Left renal cortex interstitium (tissue), 4 donors: Measurements from ENCODE around the gene GPRC5B. TPM values are rescaled to one million over a fixed set of nuclear protein-coding genes. Genes with fewer than 3 reads are reported as not detected.

Experiments
- DNase-seq, 4 donors: peaks; one replicate each; pipeline ENCODE4 v3.0.0-alpha.2; 2013; ENCODE audit warnings: low read depth in 4 of 4, low spot score in 2 of 4, missing footprints in 1 of 4
- polyA plus RNA-seq, 4 donors: library from polyadenylated mRNA; unstranded; fragments of 120-200 nt; gene quantifications; one replicate each; pipeline ENCODE4 v1.2.1, GENCODE V29; 2013; ENCODE audit not compliant: insufficient read length in 4 of 4

The GPRC5B gene
- polyA plus RNA-seq, 4 donors: 93.4 to 125 (median 122) TPM

DNA sequence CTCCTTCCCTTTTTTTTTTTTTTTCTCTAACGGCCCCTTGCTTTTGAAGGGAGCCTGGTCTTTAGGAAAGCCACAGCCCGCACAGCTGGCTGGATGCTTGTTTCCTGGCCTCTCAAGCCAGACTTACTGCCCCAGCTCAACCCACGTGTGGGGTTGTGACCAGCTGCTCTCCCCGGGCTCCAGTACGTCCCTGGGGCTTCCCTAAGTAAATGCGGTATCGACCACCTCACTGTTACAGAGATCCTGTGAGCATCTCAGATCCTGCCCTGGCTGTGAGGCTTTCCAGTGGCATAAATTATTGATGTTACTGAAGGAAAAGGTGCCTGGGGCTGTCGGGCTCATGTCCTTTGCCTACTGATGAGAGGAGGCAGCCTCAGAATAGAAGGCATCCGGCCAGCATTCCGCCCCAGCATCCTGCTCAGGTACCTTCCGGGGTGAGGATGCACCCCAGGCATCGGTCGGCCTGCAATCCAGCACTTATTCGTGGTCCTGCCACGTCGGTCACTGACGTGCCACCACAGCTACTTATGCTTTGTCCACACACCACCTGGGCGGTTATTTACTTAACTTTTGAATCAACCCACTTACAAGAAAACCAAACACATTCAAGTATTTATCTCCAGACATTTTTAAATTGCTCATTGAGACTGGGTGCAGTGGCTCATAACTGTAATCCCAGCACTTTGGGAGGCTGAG, 9.6 kb downstream of the GPRC5B start:
- no peak for DNase-seq

DNA sequence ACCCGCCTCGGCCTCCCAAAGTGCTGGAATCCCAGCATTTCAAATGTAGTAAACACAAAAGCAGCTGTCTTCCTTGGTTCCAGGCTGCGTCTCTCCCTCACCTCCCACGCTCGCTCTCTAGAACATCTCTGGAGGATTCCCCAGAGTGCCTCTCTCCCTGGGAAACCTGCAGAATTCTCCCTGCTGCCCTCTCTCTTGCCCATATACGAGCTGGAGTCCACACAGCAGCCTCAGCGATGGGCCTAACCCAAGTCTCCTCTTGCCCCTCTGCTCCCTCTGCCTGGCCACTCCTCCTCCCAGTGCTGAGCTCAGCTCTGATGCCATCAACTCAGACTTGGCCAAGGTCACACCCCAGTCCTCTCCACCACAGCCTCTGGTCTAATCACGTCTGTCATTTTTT, 10.6 kb downstream of the GPRC5B start:
- no peak for DNase-seq

DNA sequence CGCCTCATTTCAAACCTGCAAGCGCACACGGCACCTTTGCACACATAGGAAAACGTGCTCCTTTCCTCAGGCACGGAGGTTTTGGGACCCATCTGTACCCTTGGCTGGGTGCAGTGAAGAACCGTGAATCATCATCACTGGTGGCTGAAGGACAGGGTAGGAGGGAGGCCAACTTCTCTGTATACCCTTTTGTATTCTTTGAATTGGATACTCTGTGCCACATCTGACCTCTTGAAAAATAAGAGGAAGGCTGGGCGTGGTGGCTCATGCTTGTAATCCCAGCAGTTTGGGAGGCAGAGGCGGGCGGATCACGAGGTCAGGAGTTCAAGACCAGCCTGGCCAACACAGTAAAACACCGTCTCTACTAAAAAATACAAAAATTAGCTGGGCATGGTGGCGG, 11.7 kb downstream of the GPRC5B start:
- no peak for DNase-seq

DNA sequence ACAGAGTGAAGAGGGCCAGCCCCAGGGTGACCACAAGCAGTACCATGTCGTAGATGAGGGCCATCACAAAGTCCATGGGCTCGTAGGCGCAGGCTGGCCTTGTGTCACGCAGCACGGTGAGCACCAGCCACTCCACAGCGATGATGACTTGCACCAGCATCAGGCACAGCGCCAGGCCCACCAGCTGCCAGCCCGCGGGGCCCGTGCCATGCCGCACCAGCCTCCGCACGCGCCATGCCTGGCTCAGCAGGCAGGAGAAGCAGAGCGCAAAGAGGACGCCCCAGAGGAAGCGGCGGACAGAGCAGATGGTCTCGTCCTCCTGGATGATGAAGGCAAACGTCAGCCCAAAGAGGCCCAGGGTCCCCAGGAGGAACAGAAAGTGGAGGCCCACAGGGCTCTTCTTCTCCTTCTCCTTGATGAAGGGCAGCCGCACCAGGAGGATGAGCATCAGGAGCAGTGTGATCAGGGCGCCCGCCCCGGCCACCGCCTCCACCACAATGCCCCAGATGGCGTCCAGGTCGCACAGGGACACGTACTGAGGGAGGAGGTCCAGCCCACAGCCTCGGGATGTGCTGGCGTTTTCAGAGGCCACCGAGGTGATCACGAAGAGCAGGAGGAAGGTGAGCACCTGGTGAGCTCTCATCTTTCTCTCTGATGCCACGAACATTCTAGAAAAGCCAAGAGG, 12.3 kb downstream of the GPRC5B start:
- DNase-seq: no peak

DNA sequence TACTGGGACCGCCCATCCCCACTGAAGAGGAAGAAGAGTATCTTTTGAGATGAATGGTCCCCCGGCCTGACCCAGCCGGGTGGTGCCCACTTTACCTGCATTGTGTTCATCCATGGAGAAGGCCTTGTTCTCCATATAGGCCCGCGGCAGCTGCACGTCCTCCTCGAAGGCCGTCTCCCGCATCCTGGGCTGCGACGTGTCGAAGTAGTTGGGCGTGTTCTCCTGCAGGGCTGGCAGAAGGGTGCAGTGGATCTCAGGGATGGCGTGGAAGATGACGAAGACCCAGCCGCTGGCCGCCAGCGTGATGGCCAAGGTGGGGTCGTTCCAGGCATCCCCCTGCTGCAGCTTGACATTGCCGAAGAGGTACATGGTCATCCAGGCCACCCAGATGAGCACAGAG, 12.9 kb downstream of the GPRC5B start:
- DNase-seq: no peak

DNA sequence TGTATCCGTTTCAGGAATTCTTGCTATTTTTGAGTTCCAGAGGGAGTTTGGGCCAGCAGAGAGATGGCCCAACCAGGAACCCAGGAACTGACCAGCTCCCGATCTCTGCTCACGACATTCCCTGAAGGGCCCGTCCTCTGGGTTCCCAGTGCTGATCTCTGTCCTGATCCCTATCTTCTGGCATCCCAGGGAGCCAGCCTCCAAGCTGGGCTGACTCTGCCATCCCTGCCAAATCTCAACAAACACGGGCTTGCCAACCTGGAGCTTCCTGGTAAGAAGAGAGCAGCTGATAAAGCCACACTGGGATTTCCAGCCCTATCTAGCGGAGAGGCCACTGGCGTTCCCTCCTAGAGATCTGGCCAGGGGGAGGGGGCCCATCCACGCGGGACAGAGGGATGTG, 16.2 kb downstream of the GPRC5B start:
- DNase-seq: no peak

DNA sequence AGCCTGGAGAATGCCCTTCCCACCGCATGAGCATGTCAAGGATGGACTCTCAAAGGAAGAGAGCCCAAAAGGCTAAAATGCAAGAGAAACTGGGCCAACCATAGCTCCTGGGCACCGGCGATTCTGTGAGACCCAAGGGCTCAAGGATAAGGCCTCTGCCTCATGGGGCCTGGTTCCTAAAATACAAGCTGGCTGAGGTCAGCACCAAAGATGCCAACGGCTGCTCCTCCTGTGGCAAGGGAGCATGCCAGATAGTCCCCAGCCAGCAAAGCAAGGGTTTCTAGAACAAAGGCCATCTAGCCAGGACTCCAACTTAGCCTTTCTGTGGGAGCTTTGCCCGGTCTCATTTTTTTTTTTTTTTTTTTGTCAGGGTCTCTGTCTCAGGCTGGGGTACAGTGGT, 20.1 kb downstream of the GPRC5B start:
- DNase-seq: no peak

DNA sequence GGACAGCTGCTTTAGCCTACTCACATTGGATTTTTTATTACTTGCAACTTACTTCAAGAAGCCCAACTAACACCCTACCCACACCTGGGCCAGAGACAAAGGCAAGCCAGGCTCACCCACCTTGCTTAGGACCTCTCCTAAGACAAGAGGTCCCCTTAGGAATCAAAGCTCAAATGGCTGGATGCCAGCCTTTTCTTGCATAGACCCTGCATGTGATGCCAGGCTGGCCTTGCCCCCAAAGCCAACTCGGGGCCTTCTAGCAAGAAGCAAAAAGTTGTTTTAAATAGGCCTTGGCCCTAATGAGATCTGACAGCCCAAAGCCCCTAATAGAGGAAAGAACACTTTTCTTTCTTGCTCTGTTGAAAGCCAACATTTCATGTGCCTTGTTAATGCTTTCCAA, 20.7 kb downstream of the GPRC5B start:
- DNase-seq: no peak

DNA sequence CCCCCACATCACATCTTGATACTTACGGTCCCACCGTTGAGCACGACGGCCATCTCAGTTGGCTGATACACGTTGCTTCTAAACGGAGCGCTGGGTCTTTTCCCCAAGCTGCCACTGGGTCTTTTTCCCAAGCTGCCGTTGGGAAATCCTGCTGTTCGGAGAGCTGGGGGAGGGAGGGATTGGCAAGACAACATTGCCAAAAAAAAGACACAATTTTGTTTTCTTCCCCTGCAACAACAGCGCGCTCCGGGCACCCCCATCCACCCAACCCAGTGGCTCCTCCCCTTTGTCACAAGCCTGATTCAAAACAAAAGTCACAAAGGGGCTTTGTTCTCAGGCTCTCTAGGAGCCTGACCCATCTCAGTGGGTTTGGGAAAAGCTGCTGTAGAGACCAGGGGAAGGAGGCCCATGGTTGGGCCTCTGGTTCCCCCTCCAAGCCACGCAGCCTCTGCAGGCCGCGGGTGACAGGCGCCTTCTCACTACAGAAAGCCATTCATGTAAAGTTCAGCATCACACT, 22.8 kb downstream of the GPRC5B start:
- no peak for DNase-seq

DNA sequence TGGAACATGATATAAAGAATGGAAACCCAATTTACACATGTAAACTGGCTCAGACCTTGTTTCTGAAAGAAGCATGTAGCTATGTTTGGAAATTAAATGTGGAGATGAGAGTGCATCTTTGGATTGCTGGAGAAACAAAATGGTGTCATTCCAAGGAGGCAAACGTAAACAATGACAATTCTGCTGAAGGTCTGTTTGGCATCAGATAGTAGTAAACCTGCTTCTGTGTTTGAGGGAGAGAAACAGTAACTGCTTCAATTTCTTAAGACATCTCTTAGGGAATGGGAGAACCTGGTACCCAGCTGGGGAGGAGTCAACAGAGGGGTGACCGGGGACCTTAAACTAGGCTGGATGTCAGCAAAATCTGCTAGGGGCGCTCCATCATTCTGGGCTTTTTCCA, 23.5 kb downstream of the GPRC5B start:
- DNase-seq: no peak

DNA sequence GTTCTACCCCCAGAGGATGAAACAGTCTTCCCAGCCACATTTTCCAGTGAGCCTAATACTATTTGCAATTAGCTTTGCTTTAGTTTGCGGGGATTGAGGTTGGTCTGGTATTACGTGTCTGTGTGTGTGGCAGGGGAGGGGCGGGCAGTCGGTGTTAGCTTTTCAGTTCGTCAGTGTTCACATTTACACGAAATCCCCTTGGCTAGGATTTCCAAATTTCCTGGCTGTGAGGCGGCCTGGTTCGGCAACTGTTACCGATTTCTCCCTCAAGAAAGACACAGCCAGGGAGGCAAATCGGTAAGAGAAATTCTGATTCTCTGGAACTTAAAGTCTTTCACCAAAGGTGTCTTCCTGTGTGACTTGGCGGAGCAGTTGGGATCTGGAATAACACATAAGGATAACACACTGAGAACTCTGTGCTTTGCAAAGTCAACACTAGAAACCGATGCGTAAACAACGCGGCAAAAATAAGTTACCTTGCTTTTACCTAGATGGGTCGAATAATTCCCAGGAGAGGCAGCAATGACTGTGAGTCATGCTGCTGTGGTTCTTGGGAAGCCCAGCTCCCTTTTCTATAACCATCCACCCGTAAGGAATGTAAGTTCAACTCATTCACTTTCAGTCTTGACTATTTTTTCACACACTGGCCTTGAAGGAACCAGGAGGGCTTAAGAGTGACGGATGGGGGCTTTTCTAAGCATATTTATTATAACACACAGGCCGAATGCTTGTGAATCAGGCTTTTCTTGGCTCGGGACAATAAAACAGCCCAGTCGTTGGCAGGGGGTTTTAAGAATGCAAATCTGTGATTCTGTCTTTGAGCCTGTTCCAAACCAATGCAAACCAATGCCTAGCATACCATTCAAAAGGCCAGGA, 24.2 kb downstream of the GPRC5B start:
- DNase-seq: no peak

DNA sequence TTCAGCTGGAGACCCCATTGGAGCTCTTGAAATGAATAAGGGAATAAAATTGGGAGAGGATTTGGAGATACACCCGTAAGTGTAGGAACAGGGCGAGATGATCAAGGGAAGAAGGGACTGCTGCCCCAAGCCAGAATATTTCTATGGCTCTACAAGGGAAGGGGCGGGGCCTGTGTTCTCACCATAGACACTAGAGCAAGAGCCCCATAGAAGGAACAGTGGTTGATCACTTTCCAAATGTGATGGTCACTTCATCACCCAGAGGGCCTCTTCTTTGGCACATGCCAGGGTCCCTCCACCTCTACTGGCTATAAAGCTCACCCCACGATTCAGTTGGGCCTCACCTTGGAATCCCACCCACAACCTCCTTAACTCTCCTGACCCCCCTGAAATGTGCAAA, 25.0 kb downstream of the GPRC5B start:
- no peak for DNase-seq

DNA sequence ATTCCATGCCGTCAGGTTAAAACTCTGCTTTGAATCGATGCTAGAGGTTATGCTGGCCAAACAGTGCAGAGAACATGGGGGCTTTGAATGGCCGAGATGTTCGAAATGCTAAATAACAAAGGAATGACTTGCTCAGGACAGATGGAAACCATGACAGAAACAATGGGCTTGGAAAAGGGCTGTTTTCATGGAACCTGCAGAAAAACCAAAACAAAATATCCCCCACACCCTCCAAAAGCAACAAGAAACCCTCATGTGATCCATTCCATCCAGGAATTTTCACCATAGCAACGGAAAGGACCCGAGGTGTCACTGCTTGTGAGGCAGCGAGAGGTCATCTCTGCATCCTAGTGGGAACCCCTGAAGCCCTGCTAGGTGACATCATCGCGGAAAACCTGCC, 25.5 kb downstream of the GPRC5B start:
- DNase-seq: no peak

DNA sequence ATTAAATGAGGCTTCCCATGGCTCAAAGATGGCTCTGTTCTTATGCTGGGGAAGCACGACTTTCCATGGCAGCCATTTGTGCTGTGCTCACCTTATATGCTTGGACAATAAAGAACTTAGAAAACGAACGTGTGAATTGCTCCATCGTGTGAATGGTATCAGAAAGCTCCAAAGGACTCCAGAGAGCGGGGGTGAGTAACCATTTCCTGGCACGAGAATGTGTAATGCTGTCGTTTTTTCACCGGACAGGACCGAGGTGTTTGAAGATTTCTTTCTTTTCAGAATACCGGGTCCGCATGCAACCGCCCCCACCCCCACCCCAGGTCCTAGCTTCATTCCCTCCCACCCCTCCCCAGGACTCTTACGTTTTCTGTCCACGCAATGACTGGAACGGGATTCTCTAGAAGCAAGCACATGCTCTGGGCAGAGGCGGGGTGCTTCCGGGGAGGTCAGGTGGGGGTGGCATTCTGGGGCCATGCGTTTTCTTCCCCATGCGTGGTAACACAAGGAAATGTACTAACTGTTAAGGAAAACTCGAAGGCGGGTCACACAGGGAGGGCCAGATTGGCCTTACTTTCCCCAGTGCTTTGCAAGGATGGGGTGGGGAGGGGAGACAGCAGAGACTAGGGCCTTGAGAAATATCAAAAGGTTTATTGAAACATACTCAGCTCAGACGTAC, 26.2 kb downstream of the GPRC5B start:
- DNase-seq: no peak

DNA sequence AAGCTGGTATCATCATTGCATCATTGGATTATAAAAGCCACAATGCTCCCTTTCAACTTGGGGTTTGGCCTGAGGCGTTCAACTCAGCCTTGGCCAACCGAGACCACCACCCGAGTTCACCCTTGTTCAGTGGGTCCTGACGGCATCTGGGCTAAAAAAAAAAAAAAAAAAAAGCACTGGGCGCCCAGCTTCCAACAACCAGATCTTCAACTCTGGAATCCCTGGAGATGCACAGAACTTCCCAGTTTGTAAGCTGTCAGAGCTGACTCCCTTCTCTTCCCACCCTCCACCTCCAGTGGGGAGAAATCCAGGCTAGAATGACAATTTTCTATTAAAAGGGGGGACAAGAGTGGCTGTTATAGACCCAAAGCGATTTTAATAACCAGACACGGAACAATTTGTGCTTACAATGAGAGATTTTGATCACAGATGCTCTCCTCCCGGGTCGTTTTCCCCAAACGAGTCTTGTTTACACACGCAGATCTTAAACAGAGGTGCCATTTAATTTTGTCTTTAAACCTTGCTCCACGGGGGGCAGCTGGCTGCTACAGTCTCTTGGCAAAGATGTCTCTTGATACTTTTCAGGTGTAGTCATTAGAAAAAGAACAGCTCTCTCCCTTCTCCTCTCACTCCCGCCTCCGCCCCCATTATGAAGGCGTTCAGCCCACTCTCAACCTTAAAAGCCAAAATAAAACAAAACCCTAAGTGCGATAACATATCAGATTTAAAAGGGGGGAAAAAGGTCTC, 26.9 kb downstream of the GPRC5B start:
- no peak for DNase-seq

DNA sequence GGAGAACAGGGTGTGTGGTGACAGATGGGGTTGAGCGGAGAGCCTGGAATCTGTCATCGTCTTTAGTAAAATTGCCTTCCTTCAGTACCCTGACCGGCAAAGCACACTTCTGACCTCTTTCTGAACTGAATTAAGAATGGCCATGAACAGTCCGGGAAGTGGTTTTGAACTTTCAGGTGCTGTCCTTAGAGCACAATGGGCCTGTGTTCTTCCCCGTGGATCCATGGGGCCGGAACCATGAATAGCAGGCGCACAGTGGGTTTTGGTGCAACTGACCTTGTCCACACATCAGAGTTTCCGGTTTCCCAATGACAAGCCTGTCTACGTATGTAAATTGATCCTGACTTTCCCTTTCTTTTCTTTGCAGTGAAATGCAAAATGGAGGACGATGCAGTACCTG, 28.5 kb downstream of the GPRC5B start:
- no peak for DNase-seq

DNA sequence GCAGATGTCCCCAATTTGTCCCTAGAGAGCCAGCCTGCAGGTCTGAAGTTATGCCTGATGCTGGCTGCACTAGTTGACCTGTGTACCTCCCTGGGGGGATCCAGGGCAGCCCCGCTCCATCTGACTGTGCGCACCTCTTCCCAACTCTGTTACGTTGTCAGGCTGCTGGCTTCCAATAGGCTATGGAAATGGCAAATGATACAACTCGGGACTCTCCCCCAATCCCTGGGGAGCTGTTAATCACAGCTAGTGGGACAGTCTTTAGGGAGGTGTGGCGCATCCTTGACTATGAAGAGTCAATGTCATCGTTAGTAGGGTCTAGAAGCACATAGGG, 30.1 kb downstream of the GPRC5B start:
- DNase-seq: no peak

DNA sequence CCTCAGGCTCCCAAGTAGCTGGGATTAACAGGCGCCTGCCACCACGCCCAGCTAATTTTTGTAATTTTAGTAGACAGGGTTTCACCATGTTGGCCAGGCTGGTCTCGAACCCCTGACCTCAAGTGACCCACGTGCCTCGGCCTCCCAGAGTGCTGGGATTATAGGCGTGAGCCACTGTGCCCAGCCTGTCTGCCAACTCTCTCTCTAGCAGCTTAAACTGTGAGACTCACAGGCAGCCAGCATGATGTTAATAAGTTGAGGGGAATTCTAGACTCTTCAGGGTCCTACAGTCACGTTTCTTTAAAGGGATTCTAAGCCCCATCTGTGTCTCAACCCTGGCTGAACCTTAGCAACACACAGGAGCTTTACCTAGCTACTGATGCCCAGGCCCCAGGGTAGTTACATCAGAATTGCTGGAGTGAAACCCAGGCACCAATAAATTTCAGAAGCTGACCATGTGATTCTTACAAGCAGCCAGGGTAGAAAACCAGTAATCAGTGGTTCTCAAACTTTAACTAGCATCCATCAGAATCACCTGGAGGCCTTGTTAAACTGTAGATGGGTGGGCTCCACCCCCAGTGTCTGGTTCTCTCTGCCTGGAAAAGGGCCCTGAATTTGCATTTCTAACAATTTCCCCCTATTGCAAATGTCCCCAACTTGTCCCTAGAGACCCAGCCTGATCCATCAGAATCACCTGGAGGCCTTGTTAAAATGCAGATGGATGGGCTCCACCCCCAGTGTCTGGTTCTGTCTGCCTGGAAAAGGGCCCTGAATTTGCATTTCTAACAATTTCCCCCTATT, 30.7 kb downstream of the GPRC5B start:
- no peak for DNase-seq

DNA sequence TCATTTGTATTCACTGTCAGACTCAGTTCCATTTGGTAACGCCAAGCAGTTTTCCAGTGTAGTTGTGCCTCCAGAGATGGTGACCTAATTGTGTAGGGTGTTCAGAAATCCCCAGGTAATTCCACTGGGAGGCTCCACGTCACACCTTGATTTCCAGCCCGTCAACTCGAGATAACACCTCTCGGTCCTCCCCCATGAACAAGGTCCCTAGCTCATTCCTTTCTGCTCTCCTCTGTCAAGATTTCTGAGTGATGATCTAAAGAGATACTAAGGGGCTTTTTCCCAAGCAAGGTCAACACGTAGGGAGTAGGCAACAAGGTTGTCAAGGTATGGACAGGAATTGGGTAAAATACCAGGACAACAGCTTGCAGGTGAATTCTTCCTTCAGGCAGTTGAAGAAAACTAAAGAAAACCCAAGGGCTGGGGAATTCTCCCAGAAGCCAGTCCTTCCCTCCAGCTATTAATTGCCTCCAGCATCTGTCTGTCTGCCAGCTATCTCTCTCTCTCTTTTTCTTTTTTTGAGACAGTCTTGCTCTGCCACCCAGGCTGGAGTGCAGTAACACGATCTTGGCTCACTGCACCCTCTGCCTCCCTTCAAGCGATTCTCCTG, 31.4 kb downstream of the GPRC5B start:
- DNase-seq: no peak
